NCI-H1417 treated with DMSO at 0.1 percent for 48 hours (cell line): ENCODE measurements around the gene TMEM179B.

Experiments used
- DNase-seq: peaks from one replicate; lab custom pipeline; 2025; lab: John Stamatoyannopoulos, UW

TMEM179B gene

DNA sequence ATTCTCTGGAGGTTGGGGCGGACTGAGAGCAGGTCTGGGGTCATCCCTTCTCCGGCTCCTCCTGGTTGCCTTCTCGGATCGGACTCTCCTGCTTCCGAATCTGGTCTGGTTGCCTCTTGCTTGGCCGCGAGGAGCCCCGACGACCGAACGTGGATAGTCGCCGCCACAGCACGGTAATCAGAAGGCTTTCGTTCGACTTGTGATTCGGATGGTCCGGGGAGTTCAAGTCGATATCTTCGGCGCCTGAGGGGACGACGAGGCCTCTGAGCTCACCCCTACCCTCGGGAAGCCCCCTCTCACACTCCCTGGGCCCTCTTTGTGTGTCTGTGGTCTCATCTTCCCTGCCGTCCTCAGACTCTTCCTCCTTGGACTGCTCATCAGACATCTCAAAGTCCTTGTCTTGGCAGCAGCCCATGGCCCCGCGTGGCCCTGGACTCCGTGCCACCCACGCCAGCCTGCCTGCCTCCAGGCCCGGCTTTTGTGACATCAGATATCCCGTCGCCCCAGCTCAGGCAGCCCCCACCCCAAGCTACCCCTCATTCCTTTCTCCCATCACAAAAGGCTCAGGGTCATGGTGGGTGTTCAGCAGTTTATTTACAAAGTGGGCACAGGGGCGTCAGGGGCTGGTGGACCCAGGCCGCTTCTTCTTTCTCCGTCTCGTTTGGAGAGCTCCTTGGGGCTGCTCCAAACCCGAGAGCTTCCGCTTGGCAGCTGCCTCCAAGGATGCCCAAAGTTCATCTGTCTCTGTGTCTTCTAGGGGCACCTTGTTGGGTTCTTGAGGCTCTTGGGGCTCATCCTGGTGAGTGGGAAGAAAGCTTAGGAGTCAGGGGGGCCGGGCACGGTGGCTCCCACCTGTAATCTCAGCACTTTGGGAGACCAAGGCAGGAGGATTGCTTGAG, 45.4 kb downstream of the TMEM179B start, which contains the start of gene TEX54:
TSS of gene TEX54 (minus strand) at position 506 of the 899 bp plus-strand sequence.
- no peak for DNase-seq

DNA sequence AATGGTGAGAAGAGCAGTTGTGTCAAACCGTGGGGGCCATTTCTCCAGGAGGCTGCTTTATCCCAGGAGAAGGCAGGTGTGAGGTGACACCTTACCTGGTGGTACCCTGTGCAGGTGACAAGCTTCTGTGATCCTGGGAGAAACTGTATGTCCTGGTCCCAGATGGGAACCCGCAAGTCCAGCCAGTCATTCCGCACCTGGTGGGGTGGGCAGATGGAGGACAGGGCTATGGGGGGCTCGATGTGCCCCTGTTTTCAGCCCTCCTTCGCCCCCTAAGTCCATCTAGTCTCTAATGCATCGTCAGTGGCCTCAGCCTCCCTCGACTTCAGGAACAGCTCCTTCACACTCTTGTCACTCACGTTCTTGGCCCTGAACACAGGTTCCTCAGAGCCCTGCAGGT, 48.1 kb downstream of the TMEM179B start:
- DNase-seq, result no peak

DNA sequence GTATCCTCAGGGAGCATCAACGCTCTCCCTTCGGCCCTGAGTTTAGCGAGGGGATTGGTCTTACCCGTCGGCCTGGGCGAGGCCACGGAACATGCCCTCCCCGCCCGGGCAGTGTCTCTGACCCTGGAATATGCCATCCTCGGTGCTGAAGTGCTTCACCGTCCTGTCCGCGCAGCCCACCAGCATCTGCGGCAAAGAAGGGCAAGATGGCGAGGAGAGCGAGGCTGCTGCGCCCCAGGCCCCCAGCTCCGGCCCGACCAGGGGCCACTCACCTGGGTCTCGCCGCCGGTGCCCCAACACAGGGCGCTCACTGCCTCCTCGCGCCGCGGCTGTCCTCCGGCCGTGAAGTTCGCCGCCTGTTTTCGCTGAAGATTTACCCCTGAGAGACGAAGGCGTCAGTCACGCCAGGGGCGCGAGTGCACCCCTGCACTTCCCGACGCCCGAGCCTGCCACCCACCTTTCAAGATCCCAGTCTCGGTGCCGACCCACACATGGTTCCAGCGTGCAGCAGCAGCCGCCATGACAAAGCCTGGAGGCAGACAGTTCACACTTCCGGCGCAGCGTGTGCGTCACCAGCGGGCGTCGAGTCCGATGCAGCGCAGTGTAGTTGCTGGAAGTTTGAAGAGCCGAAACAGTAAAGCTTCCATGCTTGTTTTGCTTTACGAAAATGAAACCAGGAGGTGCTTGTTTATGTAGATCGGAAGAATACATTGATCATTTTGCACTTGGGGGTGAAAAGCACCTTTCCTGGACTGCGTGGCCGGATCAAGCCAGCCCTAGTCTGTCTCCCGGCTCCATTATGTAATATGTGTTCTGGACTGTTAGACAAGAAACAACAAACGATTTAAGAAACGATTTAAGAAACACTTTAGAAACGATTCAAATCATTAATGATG, 52.1 kb downstream of the TMEM179B start, which contains the start of gene WDR74:
TSS of gene WDR74 (minus strand) at position 541 of the 896 bp plus-strand sequence. CDS start at position 521, 20 bp downstream.
- peak; percentile 40 for DNase-seq
